Measurements from ENCODE around the gene TRIM27.

DNA sequence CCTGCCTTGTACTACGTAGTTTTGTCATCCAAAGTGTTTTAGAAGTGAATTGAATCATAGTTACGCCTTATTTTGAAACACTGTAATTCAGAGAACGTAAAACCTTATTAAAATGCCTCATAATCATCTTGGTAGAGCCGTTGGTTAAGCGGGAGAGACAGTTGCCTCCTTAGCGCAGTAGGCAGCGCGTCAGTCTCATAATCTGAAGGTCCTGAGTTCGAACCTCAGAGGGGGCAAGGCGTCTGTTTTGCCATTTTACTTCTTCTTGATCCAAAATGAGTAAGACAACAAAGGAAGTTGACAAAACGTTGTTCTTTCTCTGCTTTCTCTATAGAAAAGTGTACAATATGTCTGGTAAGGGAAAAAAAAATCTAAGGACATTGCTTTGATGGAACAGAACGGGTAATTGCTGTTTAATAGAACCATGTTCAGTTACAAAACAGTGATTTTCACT is 20.7 kb upstream of the TRIM27 start:
- TF ChIP-seq, protein P1, sequence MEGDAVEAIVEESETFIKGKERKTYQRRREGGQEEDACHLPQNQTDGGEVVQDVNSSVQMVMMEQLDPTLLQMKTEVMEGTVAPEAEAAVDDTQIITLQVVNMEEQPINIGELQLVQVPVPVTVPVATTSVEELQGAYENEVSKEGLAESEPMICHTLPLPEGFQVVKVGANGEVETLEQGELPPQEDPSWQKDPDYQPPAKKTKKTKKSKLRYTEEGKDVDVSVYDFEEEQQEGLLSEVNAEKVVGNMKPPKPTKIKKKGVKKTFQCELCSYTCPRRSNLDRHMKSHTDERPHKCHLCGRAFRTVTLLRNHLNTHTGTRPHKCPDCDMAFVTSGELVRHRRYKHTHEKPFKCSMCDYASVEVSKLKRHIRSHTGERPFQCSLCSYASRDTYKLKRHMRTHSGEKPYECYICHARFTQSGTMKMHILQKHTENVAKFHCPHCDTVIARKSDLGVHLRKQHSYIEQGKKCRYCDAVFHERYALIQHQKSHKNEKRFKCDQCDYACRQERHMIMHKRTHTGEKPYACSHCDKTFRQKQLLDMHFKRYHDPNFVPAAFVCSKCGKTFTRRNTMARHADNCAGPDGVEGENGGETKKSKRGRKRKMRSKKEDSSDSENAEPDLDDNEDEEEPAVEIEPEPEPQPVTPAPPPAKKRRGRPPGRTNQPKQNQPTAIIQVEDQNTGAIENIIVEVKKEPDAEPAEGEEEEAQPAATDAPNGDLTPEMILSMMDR (conservative IDR thresholded peaks at IDR 0.05 in 1 of 2, IDR thresholded peaks at IDR 0.05 in 1 of 2; ENCODE audit: low read depth in 1 of 2, low read length in 2 of 2): no peak
- TF ChIP-seq EZH2 (IDR thresholded peaks at IDR 0.05; ENCODE audit: low read length, missing control alignments): no peak
